OCI-LY1 (cell line): ENCODE results near the gene GNAO1.

Experiments used
- H2AFZ ChIP-seq: fragments of 200-600 bp; sonication (generic), shearing (Covaris generic); 2 replicates; pipeline ENCODE4 v1.6.0; 2014; ENCODE audit warnings: antibody characterized with exemption, mild to moderate bottlenecking, low read length
- H3F3A ChIP-seq: fragments of 200-600 bp; sonication (generic), shearing (Covaris generic); 2 replicates; pipeline ENCODE4 v1.6.0; 2014; ENCODE audit warnings: mild to moderate bottlenecking, antibody characterized with exemption, low read length, moderate library complexity; ENCODE audit not compliant: insufficient read depth
- H3K27ac ChIP-seq: fragments of 200-600 bp; sonication (generic); 2 replicates; pipeline ENCODE4 v1.5.1; 2014; ENCODE audit warnings: low read length, mixed run types, mild to moderate bottlenecking, low read depth; ENCODE audit not compliant: poor library complexity, severe bottlenecking
- H3K27me3 ChIP-seq: fragments of 200-600 bp; sonication (generic); 2 replicates; pipeline ENCODE4 v1.6.0; 2014; ENCODE audit warnings: antibody characterized with exemption, mild to moderate bottlenecking, low read length, moderate library complexity; ENCODE audit not compliant: insufficient read depth
- H3K36me3 ChIP-seq: fragments of 200-600 bp; sonication (generic); 2 replicates; pipeline ENCODE4 v1.6.1; 2014; ENCODE audit warnings: mild to moderate bottlenecking, antibody characterized with exemption, low read length, moderate library complexity, mixed read lengths; ENCODE audit not compliant: insufficient read depth
- H3K4me1 ChIP-seq: fragments of 200-600 bp; sonication (generic); 2 replicates; pipeline ENCODE4 v1.5.1; 2014; ENCODE audit warnings: mild to moderate bottlenecking, low read length, moderate library complexity; ENCODE audit not compliant: insufficient read depth, severe bottlenecking
- H3K4me2 ChIP-seq: fragments of 200-600 bp; sonication (generic), shearing (Covaris generic); 2 replicates; pipeline ENCODE4 v1.6.1; 2014; ENCODE audit warnings: low read length
- H3K4me3 ChIP-seq: fragments of 200-600 bp; sonication (generic); 2 replicates; pipeline ENCODE4 v1.5.1; 2014; ENCODE audit warnings: low read length, low read depth, mild to moderate bottlenecking, mixed read lengths; ENCODE audit not compliant: poor library complexity, severe bottlenecking
- H3K79me2 ChIP-seq: fragments of 200-600 bp; shearing (Covaris generic); 2 replicates; pipeline ENCODE4 v1.6.1; 2016; ENCODE audit warnings: mixed run types, low read length, mixed read lengths; ENCODE audit not compliant: insufficient read depth
- H3K9ac ChIP-seq: fragments of 200-600 bp; sonication (generic), shearing (Covaris generic); 2 replicates; pipeline ENCODE4 v1.6.1; 2014; ENCODE audit warnings: mild to moderate bottlenecking, low read length, mixed read lengths
- H3K9me2 ChIP-seq: fragments of 200-600 bp; sonication (generic), shearing (Covaris generic); 2 replicates; pipeline ENCODE4 v1.6.1; 2014; ENCODE audit warnings: low read depth, mild to moderate bottlenecking, low read length, mixed read lengths
- H3K9me3 ChIP-seq: fragments of 200-600 bp; shearing (Covaris generic); 2 replicates; pipeline ENCODE4 v1.6.1; 2014; ENCODE audit warnings: low read length, mixed read lengths
- H4K20me1 ChIP-seq: fragments of 200-600 bp; sonication (generic), shearing (Covaris generic); 2 replicates; pipeline ENCODE4 v1.6.0; 2016; ENCODE audit warnings: mild to moderate bottlenecking, low read length; ENCODE audit not compliant: insufficient read depth
- CTCF ChIP-seq: fragments of 200-600 bp; sonication (generic), shearing (Covaris generic); IDR thresholded peaks from 2 replicates; pipeline ENCODE4 v1.5.1; 2017; ENCODE audit warnings: mild to moderate bottlenecking, antibody characterized with exemption, low read length, moderate library complexity, mixed read lengths
- EZH2 ChIP-seq: fragments of 200-600 bp; sonication (generic), shearing (Covaris generic); IDR thresholded peaks from 2 replicates; pipeline ENCODE4 v1.8.0; 2017; ENCODE audit warnings: borderline replicate concordance, mixed run types, mild to moderate bottlenecking, antibody characterized with exemption, low read length, moderate library complexity, mixed read lengths

GNAO1 gene

GRCh38 chr16:56364865-56365264 is 173.6 kb downstream of the GNAO1 start:
- no peak overlapping the region for H3K4me2 ChIP-seq
- H3F3A ChIP-seq: no peaks in the 10 kb centered on the region
- H3K4me1 ChIP-seq: no peaks in the 10 kb centered on the region
- no peaks in the 10 kb centered on the region for H3K9me2 ChIP-seq
- no peak for TF ChIP-seq CTCF
- TF ChIP-seq EZH2: no peak
- peaks cover 67% of the 10 kb centered on the region for H3K36me3 ChIP-seq
- no peaks in the 10 kb centered on the region for H3K27me3 ChIP-seq
- no peaks in the 10 kb centered on the region for H4K20me1 ChIP-seq
- no peaks in the 10 kb centered on the region for H3K9me3 ChIP-seq
- no peaks in the 10 kb centered on the region for H3K79me2 ChIP-seq
- no peak overlapping the region for H3K27ac ChIP-seq
- no peak overlapping the region for H3K4me3 ChIP-seq
- H2AFZ ChIP-seq: no peak overlapping the region
- no peak overlapping the region for H3K9ac ChIP-seq

- no peak overlapping the region for H3K4me3 ChIP-seq
- H3K27me3 ChIP-seq: no peaks in the 10 kb centered on the region
- no peak overlapping the region for H3K27ac ChIP-seq
- peaks cover 67% of the 10 kb centered on the region for H3K36me3 ChIP-seq
- no peak overlapping the region for H3K9ac ChIP-seq
- H3F3A ChIP-seq: no peaks in the 10 kb centered on the region
- H3K9me2 ChIP-seq: no peaks in the 10 kb centered on the region
- TF ChIP-seq EZH2 (no peak), CTCF (no peak)
- no peaks in the 10 kb centered on the region for H3K9me3 ChIP-seq
- H4K20me1 ChIP-seq: no peaks in the 10 kb centered on the region
- H2AFZ ChIP-seq: no peak overlapping the region
- H3K4me1 ChIP-seq: no peaks in the 10 kb centered on the region
- H3K79me2 ChIP-seq: no peaks in the 10 kb centered on the region
- H3K4me2 ChIP-seq: no peak overlapping the region
These were observed 174.3 kb downstream of the GNAO1 start for GRCh38 chr16:56365552-56365951.

GRCh38 chr16:56366945-56367344 is 175.7 kb downstream of the GNAO1 start:
- no peak overlapping the region for H3K4me2 ChIP-seq
- no peaks in the 10 kb centered on the region for H3F3A ChIP-seq
- no peak overlapping the region for H2AFZ ChIP-seq
- TF ChIP-seq CTCF (no peak), EZH2 (no peak)
- no peaks in the 10 kb centered on the region for H3K9me2 ChIP-seq
- no peaks in the 10 kb centered on the region for H3K27me3 ChIP-seq
- no peaks in the 10 kb centered on the region for H3K79me2 ChIP-seq
- no peak overlapping the region for H3K4me3 ChIP-seq
- no peak overlapping the region for H3K9ac ChIP-seq
- no peaks in the 10 kb centered on the region for H4K20me1 ChIP-seq
- no peaks in the 10 kb centered on the region for H3K4me1 ChIP-seq
- no peaks in the 10 kb centered on the region for H3K9me3 ChIP-seq
- H3K36me3 ChIP-seq: peaks cover 66% of the 10 kb centered on the region
- no peak overlapping the region for H3K27ac ChIP-seq
